ENCODE data around the gene SLC7A14. TPM values are rescaled to one million over a fixed set of nuclear protein-coding genes. Genes with fewer than 3 reads are reported as not detected.

Gene SLC7A14
- total RNA-seq, 1 experiment from 2014 or later: not detected

- RAD21 ChIA-PET (ENCODE audit: low non-redundant PET in 1 of 2, low total read pairs in 2 of 2, uncharacterized antibody in 2 of 2, unreplicated experiment in 2 of 2): no interaction called here
- H3K27me3 ChIP-seq (ENCODE audit: insufficient read depth, low read length): no peaks in the 10 kb centered on the region
- H3K79me2 ChIP-seq (ENCODE audit: insufficient read depth, low read length): no peaks in the 10 kb centered on the region
- ATAC-seq: no peak
- no peaks in the 10 kb centered on the region for H3K9me2 ChIP-seq (ENCODE audit: insufficient read depth)
- intact Hi-C loops (cut with micrococcal nuclease): loop anchor here (5.0 kb wide), 1 partner anchor 90 kb away; no protein-coding TSS in a partner anchor
- no peaks in the 10 kb centered on the region for H3K4me1 ChIP-seq (ENCODE audit: control insufficient read depth in 1 of 2, insufficient read depth in 2 of 2, low read length in 2 of 2)
- BruUV-seq (replicated peaks): no TSS peak
- no peak overlapping the region for H3K27ac ChIP-seq (ENCODE audit: low read depth, low read length)
- no peaks in the 10 kb centered on the region for H3K36me3 ChIP-seq (ENCODE audit: control insufficient read depth in 1 of 2, insufficient read depth in 2 of 2, low read length in 2 of 2)
- TF ChIP-seq SRF (IDR thresholded peaks at IDR 0.05; ENCODE audit: low read depth) (no peak), TCF7L2 (IDR thresholded peaks at IDR 0.05; ENCODE audit: borderline replicate concordance, extremely low read depth, insufficient read depth, insufficient read length) (no peak), SP1 (IDR thresholded peaks at IDR 0.05; ENCODE audit: low read depth) (no peak), EGR1 (IDR thresholded peaks at IDR 0.05; ENCODE audit: low read depth) (no peak), RAD21 (IDR thresholded peaks at IDR 0.05; ENCODE audit: low read depth) (no peak), SIN3A (IDR thresholded peaks at IDR 0.05; ENCODE audit: low read depth) (no peak), ZFX (IDR thresholded peaks at IDR 0.05) (no peak), CBX3 (IDR thresholded peaks at IDR 0.05; ENCODE audit: low read depth) (no peak), POLR2A (IDR thresholded peaks at IDR 0.05; ENCODE audit: borderline replicate concordance, extremely low read depth, insufficient read depth, insufficient read length) (no peak), CEBPB (IDR thresholded peaks at IDR 0.05; ENCODE audit: low read depth) (no peak)
- TF ChIP-seq, protein P1, sequence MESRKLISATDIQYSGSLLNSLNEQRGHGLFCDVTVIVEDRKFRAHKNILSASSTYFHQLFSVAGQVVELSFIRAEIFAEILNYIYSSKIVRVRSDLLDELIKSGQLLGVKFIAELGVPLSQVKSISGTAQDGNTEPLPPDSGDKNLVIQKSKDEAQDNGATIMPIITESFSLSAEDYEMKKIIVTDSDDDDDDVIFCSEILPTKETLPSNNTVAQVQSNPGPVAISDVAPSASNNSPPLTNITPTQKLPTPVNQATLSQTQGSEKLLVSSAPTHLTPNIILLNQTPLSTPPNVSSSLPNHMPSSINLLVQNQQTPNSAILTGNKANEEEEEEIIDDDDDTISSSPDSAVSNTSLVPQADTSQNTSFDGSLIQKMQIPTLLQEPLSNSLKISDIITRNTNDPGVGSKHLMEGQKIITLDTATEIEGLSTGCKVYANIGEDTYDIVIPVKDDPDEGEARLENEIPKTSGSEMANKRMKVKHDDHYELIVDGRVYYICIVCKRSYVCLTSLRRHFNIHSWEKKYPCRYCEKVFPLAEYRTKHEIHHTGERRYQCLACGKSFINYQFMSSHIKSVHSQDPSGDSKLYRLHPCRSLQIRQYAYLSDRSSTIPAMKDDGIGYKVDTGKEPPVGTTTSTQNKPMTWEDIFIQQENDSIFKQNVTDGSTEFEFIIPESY (IDR thresholded peaks at IDR 0.05; ENCODE audit: extremely low read depth, insufficient replicate concordance, low read length): no peak
- no peaks in the 10 kb centered on the region for H3K9me3 ChIP-seq (ENCODE audit: control insufficient read depth in 1 of 2, insufficient read depth in 1 of 2, low read depth in 1 of 2, low read length in 2 of 2)
- no peaks in the 10 kb centered on the region for H4K20me1 ChIP-seq (ENCODE audit: insufficient read depth)
- no peak overlapping the region for H3K9ac ChIP-seq (ENCODE audit: low read length)
- H2AFZ ChIP-seq (ENCODE audit: low read depth, low read length, poor library complexity, severe bottlenecking): no peak overlapping the region
- H3K4me2 ChIP-seq (ENCODE audit: low read length): no peak overlapping the region
- H3K4me3 ChIP-seq (replicated peaks in 1 of 2; ENCODE audit: low read depth in 1 of 2, low read length in 2 of 2): no peak overlapping the region
- POLR2A ChIA-PET: no interaction called here
- CTCF ChIA-PET: interaction anchor here (1.8 kb wide), 1 partner anchor 10 kb away, joined by 5 read pairs; no protein-coding TSS in a partner anchor
- no peak for DNase-seq (ENCODE audit: low read depth, low spot score)
These were observed 88.4 kb downstream of the SLC7A14 start for GRCh38 chr3:170497207-170498095.
